HG03442 (cell line): Measurements from ENCODE around the gene ATXN7L3.
A peak's percentile ranks its signal among the peaks of the same experiment; 100 is the strongest.

ENCODE experiments used
- ATAC-seq: cut with Tn5 transposase; IDR thresholded peaks from one replicate; pipeline ENCODE4 v1.9.1; 2021; ENCODE audit warnings: mild to moderate bottlenecking, moderate library complexity; ENCODE audit not compliant: unreplicated experiment

Gene ATXN7L3

GRCh38 chr17:44203731-44204440 is 4.2 kb upstream of the ATXN7L3 start:
- ATAC-seq: no peak

- no peak for ATAC-seq
Measured at GRCh38 chr17:44202756-44203155, 3.1 kb upstream of the ATXN7L3 start.

- ATAC-seq: no peak
Measured at GRCh38 chr17:44200478-44201155, 933 bp upstream of the ATXN7L3 start.

- peak; percentile 24 for ATAC-seq
Measured at GRCh38 chr17:44198721-44199552, 747 bp downstream of the ATXN7L3 start.

GRCh38 chr17:44197980-44198720 is 1.5 kb downstream of the ATXN7L3 start:
- ATAC-seq: no peak

- no peak for ATAC-seq
Measured at GRCh38 chr17:44197107-44197506, 2.6 kb downstream of the ATXN7L3 start.

- no peak for ATAC-seq
Measured at GRCh38 chr17:44193326-44194084, 6.2 kb downstream of the ATXN7L3 start.

- ATAC-seq: no peak
Measured at GRCh38 chr17:44192750-44193149, 6.9 kb downstream of the ATXN7L3 start.

- ATAC-seq: no peak
Measured at GRCh38 chr17:44191941-44192496, 7.7 kb downstream of the ATXN7L3 start.

GRCh38 chr17:44191369-44191768 is 8.3 kb downstream of the ATXN7L3 start:
- ATAC-seq: no peak

- no peak for ATAC-seq
Measured at GRCh38 chr17:44190481-44190880, 9.2 kb downstream of the ATXN7L3 start.

GRCh38 chr17:44188576-44189403 is 10.9 kb downstream of the ATXN7L3 start:
- ATAC-seq: no peak

- peak; percentile 36 for ATAC-seq
Measured at GRCh38 chr17:44187131-44187899, 12.4 kb downstream of the ATXN7L3 start.

- ATAC-seq: peak; percentile 89
Measured at GRCh38 chr17:44186307-44187130, 13.2 kb downstream of the ATXN7L3 start, which contains the start of gene TMUB2. Gene TMUB2 (plus strand): TSS chr17:44186972. CDS start chr17:44187709, 737 bp downstream.

- no peak for ATAC-seq
Measured at GRCh38 chr17:44184212-44184810, 15.4 kb downstream of the ATXN7L3 start.

- ATAC-seq: no peak
Measured at GRCh38 chr17:44183024-44183423, 16.7 kb downstream of the ATXN7L3 start.

- no peak for ATAC-seq
Measured at GRCh38 chr17:44178133-44178532, 21.6 kb downstream of the ATXN7L3 start.
